ENCODE results near the gene BCKDHA. TPM values are rescaled to one million over a fixed set of nuclear protein-coding genes. Genes with fewer than 3 reads are reported as not detected.
A peak's percentile ranks its signal among the peaks of the same experiment; 100 is the strongest.

Gene BCKDHA
- total and polyA plus RNA-seq, 9 of the 15 experiments (the other 6 are each of a cell fraction or from before 2014, with no cell fraction given), result 4.5 to 52.5 (median 14.1) TPM

DNA sequence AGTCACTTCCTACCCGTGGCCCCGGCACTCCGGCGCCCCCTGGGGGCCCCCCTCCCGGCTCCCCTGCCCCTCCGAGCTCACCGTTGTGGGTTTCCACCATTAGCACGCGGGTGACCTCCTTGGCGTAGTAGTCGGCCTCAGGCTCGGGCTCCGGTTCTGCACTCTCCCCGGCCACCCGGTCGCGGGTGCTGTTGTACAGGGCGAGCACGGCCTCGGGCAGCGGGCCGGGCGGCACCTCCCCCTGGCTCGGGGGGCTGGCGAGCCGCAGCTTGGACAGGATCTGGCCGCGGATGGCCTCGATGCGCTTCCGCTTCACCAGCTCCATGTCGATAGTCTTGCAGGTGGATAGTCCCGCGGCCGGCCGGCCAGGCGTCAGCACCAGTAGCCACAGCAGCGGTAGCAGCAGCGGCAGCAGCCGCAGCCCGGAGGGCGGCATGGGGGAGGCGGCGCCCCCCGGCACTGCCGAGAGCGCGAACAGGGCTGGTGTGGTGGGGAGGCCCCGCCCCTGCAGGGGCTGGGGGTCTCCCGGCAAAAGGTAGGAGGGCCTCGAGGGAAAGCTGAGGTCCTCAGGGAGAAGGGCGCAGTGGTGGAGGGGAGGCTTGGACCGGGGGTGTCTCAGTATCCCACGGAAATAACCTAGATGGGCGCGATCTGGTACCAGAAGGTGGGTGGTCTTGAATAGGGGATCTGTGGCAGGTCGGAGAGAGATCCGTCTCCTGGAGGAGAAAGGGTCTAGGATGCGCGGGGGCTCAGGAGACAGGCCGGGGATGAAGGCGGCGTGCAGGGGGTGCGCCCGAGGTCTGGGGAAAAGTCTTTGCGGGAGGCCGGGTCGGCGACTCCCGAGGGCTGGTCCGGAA is 44.8 kb upstream of the BCKDHA start (continued):
- TF ChIP-seq, protein P1, sequence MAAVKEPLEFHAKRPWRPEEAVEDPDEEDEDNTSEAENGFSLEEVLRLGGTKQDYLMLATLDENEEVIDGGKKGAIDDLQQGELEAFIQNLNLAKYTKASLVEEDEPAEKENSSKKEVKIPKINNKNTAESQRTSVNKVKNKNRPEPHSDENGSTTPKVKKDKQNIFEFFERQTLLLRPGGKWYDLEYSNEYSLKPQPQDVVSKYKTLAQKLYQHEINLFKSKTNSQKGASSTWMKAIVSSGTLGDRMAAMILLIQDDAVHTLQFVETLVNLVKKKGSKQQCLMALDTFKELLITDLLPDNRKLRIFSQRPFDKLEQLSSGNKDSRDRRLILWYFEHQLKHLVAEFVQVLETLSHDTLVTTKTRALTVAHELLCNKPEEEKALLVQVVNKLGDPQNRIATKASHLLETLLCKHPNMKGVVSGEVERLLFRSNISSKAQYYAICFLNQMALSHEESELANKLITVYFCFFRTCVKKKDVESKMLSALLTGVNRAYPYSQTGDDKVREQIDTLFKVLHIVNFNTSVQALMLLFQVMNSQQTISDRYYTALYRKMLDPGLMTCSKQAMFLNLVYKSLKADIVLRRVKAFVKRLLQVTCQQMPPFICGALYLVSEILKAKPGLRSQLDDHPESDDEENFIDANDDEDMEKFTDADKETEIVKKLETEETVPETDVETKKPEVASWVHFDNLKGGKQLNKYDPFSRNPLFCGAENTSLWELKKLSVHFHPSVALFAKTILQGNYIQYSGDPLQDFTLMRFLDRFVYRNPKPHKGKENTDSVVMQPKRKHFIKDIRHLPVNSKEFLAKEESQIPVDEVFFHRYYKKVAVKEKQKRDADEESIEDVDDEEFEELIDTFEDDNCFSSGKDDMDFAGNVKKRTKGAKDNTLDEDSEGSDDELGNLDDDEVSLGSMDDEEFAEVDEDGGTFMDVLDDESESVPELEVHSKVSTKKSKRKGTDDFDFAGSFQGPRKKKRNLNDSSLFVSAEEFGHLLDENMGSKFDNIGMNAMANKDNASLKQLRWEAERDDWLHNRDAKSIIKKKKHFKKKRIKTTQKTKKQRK (IDR thresholded peaks at IDR 0.05; ENCODE audit: borderline replicate concordance, low read depth, low read length), result no peak
- TF ChIP-seq, protein P2, sequence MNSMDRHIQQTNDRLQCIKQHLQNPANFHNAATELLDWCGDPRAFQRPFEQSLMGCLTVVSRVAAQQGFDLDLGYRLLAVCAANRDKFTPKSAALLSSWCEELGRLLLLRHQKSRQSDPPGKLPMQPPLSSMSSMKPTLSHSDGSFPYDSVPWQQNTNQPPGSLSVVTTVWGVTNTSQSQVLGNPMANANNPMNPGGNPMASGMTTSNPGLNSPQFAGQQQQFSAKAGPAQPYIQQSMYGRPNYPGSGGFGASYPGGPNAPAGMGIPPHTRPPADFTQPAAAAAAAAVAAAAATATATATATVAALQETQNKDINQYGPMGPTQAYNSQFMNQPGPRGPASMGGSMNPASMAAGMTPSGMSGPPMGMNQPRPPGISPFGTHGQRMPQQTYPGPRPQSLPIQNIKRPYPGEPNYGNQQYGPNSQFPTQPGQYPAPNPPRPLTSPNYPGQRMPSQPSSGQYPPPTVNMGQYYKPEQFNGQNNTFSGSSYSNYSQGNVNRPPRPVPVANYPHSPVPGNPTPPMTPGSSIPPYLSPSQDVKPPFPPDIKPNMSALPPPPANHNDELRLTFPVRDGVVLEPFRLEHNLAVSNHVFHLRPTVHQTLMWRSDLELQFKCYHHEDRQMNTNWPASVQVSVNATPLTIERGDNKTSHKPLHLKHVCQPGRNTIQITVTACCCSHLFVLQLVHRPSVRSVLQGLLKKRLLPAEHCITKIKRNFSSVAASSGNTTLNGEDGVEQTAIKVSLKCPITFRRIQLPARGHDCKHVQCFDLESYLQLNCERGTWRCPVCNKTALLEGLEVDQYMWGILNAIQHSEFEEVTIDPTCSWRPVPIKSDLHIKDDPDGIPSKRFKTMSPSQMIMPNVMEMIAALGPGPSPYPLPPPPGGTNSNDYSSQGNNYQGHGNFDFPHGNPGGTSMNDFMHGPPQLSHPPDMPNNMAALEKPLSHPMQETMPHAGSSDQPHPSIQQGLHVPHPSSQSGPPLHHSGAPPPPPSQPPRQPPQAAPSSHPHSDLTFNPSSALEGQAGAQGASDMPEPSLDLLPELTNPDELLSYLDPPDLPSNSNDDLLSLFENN (IDR thresholded peaks at IDR 0.05; ENCODE audit: low read depth in 2 of 2, low read length in 2 of 2), result 0 out of 4 replicates have a peak, but pooled peaks of 1 of the 2 experiments have one; percentile 12
- TF ChIP-seq RHOXF2B (CRISPR knock-in tag; conservative IDR thresholded peaks at IDR 0.05) (no peak), PHB2 (IDR thresholded peaks at IDR 0.05; ENCODE audit: low read depth) (no peak), HSF4 (CRISPR knock-in tag; IDR thresholded peaks at IDR 0.05; ENCODE audit: borderline replicate concordance) (no peak), ZNF263 (CRISPR knock-in tag; IDR thresholded peaks at IDR 0.05; ENCODE audit: borderline replicate concordance) (no peak), SMARCB1 (IDR thresholded peaks at IDR 0.05; ENCODE audit: insufficient read length, low read depth) (no peak), TAF7 (tag; IDR thresholded peaks at IDR 0.05) (no peak), PTRF (tag; IDR thresholded peaks at IDR 0.05) (no peak), SOX6 (IDR thresholded peaks at IDR 0.05) (0 out of 2 replicates have a peak, but pooled peaks have one; percentile 28), MECOM (CRISPR knock-in tag; IDR thresholded peaks at IDR 0.05) (no peak)
- TF ChIP-seq, protein P3, sequence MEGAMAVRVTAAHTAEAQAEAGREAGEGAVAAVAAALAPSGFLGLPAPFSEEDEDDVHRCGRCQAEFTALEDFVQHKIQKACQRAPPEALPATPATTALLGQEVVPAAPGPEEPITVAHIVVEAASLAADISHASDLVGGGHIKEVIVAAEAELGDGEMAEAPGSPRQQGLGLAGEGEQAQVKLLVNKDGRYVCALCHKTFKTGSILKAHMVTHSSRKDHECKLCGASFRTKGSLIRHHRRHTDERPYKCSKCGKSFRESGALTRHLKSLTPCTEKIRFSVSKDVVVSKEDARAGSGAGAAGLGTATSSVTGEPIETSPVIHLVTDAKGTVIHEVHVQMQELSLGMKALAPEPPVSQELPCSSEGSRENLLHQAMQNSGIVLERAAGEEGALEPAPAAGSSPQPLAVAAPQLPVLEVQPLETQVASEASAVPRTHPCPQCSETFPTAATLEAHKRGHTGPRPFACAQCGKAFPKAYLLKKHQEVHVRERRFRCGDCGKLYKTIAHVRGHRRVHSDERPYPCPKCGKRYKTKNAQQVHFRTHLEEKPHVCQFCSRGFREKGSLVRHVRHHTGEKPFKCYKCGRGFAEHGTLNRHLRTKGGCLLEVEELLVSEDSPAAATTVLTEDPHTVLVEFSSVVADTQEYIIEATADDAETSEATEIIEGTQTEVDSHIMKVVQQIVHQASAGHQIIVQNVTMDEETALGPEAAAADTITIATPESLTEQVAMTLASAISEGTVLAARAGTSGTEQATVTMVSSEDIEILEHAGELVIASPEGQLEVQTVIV (CRISPR knock-in tag; IDR thresholded peaks at IDR 0.05; ENCODE audit: borderline replicate concordance), result no peak
- TF ChIP-seq, protein P4, sequence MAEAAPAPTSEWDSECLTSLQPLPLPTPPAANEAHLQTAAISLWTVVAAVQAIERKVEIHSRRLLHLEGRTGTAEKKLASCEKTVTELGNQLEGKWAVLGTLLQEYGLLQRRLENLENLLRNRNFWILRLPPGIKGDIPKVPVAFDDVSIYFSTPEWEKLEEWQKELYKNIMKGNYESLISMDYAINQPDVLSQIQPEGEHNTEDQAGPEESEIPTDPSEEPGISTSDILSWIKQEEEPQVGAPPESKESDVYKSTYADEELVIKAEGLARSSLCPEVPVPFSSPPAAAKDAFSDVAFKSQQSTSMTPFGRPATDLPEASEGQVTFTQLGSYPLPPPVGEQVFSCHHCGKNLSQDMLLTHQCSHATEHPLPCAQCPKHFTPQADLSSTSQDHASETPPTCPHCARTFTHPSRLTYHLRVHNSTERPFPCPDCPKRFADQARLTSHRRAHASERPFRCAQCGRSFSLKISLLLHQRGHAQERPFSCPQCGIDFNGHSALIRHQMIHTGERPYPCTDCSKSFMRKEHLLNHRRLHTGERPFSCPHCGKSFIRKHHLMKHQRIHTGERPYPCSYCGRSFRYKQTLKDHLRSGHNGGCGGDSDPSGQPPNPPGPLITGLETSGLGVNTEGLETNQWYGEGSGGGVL (CRISPR knock-in tag; IDR thresholded peaks at IDR 0.05), result no peak

Measured in K562 (cell line).